Body of pancreas (tissue), 4 donors: ENCODE results near the gene SLC24A3.

Experiments used
- CTCF ChIP-seq, 7 experiments: fragments of 450-650 bp in 4 of 7; fragments of 200-600 bp in 3 of 7; sonication (generic) in 3 of 7; IDR thresholded peaks; one replicate each; pipeline ENCODE4 v1.5.1; 2016 to 2019; ENCODE audit warnings: antibody characterized with exemption in 7 of 7
- POLR2A ChIP-seq, 3 donors: fragments of 450-650 bp; IDR thresholded peaks; one replicate each; pipeline ENCODE4 v1.6.1; 2016; ENCODE audit warnings: antibody characterized with exemption in 3 of 3, mild to moderate bottlenecking in 2 of 3

GRCh38 chr20:19363476-19363875 is 151.0 kb downstream of the SLC24A3 start:
- TF ChIP-seq CTCF (IDR thresholded peaks at IDR 0.05), result no peak
- no peak for TF ChIP-seq POLR2A (IDR thresholded peaks at IDR 0.05)
